GM18498 (cell line): ENCODE data around the gene AURKB.

ENCODE experiments used
- ATAC-seq: cut with Tn5 transposase; IDR thresholded peaks from one replicate; pipeline ENCODE4 v1.9.1; 2021; ENCODE audit warnings: mild to moderate bottlenecking, moderate library complexity; ENCODE audit not compliant: unreplicated experiment

The AURKB gene

DNA sequence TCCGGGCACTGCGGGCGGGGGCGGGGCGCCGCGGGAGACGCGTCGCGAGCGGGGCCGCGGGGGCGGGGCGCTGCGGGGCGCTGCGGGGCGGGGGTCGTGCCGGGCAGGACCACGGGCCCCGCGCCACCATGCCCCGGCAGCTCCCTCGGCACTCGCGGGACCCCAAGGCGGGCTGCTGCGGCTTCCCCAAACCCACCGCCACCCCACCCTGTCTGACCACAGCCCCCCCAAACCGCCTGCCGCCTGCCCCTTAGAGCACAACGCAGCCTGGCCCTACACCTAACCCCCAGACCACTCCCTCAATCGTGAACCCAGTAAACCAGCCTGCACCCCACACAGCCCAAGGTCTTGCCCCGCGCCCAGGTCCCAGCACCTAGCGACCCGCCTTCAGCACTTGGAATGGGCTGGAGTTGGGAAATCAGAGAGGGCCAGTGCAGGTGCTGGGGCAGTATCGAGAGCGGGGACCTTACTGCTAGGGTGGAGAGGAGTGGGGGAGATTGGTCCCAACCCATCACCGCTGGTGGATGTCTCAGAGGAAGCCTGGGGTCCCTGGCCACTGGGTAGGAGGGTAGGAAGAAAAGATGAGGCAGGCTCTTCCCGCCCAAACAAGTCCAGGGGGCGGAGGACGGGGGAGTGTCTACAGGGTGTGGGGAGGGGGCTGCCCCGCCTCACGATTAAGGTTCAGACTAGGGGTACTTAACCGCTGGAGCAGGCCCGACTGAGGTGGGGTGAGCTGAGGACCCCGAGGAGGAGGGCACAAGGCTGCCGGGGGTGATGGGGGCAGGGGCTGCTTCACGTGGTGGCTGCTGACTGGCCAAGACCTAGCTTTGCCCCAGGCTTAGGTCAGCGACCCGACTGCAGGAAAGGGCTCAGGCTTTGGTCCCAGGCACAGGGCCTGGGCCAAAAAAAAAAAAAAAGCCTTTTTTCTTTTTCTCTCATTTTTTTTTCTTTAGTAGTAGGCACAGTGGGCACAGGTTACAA is 47.1 kb downstream of the AURKB start:
- peak; percentile 4 for ATAC-seq

- ATAC-seq: peak; percentile 54
Observed at GRCh38 chr17:8162233-8162996, 48.0 kb downstream of the AURKB start, which contains the start of gene VAMP2. Gene VAMP2, minus strand, starts transcription at chr17:8162948. Its CDS starts 69 bp downstream, at chr17:8162879.

- no peak for ATAC-seq
Observed at GRCh38 chr17:8161289-8162232, 48.8 kb downstream of the AURKB start.

DNA sequence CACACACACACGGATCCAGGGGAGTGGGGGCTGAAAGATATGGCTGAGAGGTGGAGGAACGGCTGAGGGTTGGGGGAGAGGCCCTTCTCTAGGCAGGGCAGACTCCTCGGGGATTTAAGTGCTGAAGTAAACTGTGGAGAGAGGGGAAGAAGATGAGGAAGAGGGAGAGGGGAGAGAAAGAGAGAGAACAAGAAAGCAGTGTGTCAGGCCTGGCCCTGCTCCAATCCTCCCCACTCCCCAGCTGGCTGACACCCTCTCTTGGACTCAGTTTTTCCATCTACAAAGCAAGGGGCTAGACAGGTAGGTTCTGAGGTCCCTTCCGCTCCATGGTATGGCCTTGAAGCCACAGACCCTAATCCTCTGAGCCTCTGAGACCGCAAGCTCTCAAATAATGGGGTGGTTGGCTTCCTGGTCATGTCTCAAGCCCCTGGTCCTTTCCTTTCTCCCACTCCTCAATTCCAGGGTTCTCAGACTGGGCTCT is 49.6 kb downstream of the AURKB start:
- no peak for ATAC-seq

DNA sequence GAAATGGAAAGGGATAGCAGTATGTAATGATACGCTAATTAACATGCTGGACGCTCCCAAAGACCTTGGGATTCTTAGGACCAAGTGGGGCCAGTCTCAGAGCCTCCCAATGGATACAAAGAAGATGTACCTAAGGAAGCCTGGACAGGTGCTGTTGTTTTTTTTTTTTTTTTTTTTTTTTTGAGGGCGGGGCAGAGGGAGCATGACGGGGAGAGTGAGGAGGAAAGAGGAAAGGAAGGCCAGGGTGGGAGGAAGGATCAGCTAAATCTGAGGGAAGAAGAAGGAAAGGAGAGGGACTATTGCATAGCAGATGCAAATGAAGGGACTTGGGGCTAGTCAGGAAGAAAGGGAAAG is 50.2 kb downstream of the AURKB start:
- ATAC-seq: no peak

- ATAC-seq: no peak
Observed at GRCh38 chr17:8159459-8160223, 50.7 kb downstream of the AURKB start.

GRCh38 chr17:8159032-8159400 is 51.4 kb downstream of the AURKB start:
- ATAC-seq: no peak

- no peak for ATAC-seq
Observed at GRCh38 chr17:8158267-8159031, 51.9 kb downstream of the AURKB start.

GRCh38 chr17:8156246-8156992 is 54.0 kb downstream of the AURKB start:
- ATAC-seq: peak; percentile 80

DNA sequence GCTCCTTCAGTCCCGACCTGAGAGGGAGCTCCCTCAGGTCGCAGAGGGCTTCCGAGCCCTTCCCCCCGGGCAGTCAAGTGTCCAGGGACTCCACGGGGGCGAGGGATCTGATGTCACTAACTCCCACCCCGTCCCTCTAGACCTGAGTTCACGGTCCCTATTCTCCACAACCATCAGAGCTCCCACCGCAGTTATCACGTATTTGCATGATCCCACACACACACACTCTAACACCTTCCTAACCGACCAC is 54.5 kb downstream of the AURKB start:
- no peak for ATAC-seq

DNA sequence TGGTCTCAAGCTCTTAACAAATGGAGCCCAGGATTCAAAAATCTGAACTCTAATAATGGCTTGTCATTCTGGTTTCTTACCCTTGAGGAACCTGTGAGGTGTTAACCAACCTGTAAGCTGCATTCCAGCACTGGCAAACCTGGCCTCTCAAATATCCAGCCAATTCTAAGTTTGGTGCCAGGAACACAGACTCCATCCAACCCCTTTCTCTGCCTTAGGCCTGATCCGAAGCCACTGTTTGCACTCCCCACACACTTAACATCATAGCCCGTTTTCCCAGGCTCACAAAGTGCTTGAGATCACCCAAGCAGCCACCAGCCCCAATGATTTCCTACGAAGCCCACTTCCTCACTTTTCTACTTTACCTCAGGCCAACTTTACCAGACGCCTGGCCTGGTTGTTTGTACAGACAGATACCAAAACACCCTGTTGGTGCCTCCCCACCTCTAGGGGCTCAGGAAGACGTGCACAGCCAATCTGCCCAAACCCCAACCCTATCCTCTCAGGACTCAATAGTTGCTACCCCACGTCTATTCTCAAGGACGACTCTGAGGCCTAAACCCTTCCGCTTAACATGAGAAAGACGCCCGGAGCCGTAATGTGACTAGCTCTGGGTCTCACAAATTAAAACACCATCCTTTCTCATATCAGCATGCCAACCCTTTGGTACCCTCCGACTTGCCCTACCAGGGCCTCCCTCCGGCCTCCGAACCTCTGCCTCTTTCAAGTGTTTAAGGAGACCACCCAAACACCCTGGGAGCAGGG is 55.0 kb downstream of the AURKB start:
- no peak for ATAC-seq
